Stimulated activated CD8-positive, alpha-beta memory T cell treated with anti-CD3 and anti-CD28 coated beads, Interleukin-12 subunit alpha, Interleukin-12 subunit beta, amount 100 ng/mL, for 4 hours (primary cell): Measurements from ENCODE around the gene ATXN2L.
A peak's percentile ranks its signal among the peaks of the same experiment; 100 is the strongest.
"Not testable (repeated sequence)": the region's sequence is repeated elsewhere in the genome, so short reads cannot be mapped to it uniquely, and the experiment has no call there.

Experiments used
- DNase-seq: peaks from one replicate; pipeline ENCODE4 v3.0.0-alpha.2; 2020; ENCODE audit warnings: low read depth

Gene ATXN2L

DNA sequence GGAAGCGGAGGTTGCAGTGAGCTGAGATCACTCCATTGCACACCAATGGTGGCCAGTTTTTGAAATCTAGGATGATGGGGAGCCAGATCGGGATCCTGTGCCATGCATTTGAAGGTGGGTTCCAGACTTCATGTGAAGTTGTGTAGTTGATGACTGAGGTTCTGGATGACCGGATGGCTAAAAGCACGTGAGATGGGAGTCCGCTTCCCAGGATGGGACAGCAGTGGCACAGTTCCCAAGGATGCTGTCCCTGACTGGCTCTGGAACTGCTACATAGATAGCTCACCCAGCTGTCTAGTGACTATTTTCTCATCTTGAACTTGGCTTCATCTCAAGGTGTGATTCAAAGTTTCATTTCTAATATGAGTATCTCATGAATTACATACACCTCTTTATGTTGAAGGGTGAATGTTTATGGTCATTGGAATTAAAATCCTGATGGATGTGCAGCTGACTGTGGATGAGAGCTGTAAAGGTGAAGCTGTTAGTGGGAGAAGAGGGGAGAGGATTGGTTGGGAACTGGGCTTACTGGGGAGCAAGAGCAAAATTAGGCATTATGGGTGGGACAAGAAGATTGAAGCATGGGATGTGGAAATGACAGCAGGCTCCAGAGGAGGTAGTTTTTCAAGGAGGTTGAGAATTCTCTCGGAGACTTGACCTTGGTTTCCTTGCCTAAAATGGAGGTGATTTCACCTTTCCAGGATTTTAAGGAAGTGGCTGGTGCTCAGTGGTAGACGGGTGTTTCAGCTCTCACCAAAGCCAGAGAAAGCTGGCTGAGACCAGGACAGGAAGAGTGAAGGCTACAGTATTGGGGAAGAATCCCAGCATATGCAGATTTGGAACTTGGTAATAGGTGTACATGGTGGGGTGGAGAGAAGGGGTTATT is 15.1 kb downstream of the ATXN2L start:
- DNase-seq: no peak

DNA sequence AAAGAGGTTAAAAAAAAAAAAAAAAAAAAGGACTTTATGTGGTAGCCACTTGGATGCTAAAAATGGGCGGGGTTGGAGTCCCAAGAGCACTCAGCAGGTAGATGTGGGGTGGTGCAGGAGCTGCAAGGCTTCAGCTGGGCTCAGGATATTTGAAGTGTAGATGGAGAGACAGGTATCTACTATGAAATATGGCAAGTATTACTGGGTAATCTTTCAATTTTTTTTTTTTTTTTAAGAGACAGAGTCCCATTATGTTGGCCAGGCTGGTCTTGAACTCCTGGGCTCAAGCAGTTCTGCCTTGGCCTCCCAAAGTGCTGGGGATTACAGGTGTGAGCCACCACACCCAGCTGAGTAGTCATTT is 15.7 kb downstream of the ATXN2L start:
- no peak for DNase-seq

DNA sequence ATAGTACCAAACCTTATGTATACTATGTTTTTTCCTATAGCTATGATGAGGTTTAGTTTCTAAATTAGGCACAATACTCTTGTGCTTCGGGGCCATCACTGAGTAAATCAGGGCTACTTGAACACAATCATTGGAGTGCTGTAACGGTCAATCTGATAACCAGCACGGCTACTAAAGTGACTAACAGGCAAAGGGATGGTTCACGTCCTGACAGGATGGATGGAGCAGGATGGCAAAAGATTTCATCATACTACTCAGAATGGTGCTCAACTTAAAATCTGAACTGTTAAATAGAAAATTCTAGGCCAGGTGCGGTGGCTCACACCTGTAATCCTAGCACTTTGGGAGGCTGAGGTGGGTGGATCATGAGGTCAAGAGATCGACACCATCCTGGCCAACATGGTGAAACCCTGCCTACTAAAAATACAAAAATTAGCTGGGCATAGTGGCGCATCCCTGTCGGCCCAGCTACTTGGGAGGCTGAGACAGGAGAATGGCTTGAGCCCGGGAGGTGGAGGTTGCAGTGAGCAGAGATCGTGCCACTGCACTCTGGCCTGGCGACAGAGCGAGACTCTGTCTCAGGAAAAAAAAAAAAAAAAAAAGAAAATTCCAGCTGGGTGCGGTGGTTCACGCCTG is 16.3 kb downstream of the ATXN2L start:
- no peak for DNase-seq

DNA sequence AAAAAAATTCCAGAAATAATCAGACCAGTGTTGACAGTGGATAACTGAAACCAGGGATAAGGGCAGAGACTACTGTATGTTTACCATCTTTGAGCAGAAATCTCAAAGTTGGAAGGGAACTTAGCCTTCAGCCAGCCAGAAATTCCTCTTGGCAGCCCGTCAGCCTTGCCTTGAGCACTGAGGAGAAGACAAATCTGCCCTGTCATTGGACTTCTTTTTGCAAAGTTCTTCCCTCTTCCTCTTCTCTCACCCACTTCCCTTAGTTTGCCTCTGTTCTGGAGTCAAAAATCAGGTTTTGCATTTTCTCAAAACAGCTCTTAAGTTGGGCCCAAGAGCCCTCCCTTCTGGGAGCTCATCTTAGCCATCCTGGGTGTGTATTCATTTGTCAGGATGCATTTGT is 17.1 kb downstream of the ATXN2L start:
- no peak for DNase-seq

DNA sequence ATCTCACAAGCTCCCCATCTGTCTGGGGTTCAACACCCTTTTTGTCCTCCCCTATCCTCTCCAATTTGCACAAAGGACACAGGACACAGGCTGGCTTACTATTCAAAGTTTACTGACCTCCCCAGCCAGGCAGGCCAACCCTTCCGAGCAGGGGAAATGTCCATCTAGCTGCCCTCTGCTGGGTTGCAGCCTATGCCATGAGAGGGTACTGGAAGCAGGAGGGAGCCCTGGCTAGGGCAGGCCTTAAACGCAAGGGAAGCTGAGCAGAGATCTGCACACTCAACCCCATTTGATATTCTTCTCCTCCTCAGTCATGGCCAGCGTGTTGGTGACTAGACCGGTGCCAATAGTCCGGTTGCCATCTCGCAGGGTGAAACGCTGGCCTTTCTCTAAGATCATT is 19.9 kb downstream of the ATXN2L start:
- DNase-seq: no peak

DNA sequence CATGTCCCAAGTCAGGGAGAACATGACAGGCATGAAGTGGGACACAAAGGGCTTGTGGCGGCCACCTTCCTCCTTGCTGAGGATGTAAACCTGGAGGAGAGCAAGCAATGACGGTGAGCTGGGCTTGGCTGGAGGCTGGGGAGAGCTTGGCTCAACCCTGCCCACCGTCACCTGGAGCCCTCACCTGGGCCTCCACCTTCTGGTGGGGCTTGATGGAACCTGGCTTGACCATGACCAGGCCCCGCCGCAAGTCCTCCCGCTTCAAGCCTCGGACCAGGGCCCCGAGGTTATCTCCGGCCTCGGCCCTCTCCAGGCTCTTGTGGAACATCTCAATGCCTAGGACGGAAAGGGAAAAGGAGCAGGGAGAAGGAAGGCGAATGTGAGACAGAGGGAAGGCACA is 21.0 kb downstream of the ATXN2L start:
- DNase-seq: no peak

DNA sequence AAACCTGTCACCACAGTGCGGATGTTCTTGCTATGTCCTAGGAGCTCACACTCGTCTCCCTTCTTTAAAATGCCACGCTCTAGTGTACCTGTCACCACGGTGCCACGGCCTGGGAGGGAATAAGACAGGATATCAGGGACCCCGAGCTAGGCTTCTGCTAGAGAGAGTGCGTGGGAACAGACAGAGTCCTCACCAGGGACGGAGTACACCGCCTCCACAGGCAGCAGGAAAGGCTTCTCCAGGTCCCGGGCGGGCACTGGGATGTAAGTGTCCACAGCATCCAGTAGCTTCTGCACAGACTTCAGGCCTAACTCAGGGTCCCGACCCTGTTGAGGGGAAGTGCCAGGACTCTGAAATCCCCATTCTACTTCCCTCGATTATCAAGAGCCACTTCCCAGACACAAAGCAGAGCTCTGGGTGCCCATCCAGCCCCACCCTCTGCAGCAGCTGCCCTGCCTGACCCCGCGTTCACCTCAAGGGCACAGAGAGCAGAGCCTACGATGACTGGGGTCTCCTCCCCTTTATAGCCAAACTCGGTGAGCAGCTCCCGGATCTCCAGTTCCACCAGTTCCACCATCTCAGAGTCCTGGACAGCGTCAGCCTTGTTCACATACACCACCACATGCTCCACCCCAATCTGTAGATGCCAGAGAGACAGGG is 21.6 kb downstream of the ATXN2L start:
- DNase-seq: no peak

DNA sequence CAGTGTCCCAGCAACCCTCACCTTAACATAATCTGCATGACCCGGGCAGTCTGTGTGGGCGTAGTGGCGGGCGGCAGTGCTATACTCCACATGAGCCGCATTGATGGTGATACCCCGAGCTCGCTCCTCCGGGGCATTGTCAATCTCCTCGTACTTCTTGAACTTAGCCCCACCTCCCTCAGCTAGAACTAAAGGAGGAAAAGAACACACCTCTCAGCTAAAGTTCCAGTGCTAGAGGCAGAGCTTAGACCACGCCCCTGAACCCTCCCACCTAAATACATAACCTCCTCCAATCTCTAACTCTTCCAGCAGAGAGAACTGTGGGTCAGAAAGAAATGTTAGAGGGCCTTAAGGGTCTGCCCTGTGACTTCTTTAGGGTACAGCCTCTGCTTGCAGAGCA is 22.5 kb downstream of the ATXN2L start:
- no peak for DNase-seq

DNA sequence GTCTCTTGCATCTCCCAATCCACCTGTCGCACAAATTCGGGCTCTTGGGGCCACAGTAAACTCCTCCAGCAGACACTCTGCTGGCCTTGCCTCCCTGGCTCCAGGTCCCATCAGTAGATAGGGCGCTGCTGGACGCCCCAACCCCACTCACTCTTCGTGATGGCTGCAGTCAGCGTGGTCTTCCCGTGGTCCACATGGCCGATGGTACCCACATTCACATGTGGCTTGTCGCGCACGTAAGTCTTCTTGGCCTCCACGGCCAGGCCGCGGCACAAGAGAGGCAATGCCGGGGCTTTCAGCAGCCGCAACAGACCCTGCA is 22.9 kb downstream of the ATXN2L start:
- DNase-seq: no peak

DNA sequence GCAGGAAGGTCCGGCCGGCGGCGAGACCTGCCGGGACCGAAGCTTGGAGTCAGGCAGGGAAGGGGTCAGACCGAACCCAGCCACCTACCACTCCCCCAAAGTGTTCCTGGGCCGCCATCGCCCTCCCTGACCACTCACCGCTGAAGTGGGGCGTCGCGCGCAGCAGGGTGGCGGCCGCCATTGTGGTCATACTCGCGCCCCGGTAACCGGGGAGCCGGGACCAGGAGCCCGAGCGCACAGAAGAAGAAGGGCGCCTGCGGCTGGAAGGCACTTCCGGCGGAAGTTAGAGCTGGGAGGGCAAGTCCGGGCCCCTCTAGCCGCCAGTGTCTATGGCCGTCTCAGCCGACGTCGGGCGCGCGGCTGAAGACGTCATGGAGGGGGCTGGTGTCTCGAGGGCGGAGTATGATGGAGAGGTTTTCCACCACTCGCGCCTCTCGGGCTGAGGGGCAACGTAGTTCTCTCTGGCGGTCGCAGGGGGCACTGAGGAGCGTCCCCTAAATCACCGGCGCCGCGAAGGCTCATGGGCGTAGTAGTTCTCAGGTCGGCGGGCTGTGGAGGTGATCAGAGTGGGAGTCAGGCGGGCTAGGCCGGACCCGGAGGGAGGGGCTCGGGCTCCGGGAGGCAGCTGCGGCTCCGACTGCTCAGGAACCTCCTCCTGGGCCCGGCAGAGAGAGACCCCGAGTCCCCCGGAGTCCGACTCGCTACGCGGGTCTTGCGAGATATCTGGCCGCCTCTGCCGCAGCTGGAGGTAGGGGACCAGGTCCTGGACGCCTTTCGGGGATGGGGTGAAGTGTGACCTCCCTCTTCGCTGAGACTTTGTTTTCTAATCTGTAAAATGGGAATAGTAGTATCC is 23.5 kb downstream of the ATXN2L start, which contains the start of gene TUFM:
TUFM (minus strand) TSS at position 269 of the 853 bp plus-strand sequence; CDS start at position 190, 79 bp downstream.
- DNase-seq: peak; percentile 96

DNA sequence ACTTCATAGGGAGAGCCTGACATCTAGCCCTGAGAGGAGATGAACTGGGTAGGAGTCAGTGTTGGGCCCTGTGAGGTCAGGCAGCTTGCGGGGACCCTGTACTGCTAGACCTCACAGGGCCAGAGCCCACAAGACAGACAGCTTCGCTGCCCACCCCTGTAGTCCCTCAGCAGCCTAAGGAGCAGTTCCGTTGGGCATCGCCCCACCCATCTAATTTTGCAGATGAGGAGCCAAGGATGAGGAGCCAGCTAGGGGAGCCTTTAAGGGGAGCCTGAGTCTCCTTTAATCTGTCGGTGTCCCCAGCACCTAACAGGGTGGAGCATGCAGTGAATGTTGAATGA is 24.1 kb downstream of the ATXN2L start:
- no peak for DNase-seq

DNA sequence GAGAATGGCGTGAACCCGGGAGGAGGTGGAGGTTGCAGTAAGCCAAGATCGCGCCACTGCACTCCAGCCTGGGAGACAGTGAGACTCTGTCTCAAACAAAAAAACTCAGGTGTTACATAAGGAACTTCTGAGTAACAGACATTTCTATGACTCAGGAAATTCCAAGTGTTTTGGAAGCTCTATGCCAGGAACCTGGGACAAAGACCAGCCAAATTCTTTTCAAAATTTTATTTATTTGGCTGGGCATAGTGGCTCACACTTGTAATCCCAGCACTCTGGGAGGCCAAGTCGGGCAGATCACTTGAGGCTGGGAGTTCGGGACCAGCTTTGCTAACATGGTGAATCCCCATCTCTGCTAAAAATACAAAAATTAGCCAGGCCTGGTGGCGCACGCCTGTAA is 35.6 kb downstream of the ATXN2L start:
- DNase-seq: no peak

DNA sequence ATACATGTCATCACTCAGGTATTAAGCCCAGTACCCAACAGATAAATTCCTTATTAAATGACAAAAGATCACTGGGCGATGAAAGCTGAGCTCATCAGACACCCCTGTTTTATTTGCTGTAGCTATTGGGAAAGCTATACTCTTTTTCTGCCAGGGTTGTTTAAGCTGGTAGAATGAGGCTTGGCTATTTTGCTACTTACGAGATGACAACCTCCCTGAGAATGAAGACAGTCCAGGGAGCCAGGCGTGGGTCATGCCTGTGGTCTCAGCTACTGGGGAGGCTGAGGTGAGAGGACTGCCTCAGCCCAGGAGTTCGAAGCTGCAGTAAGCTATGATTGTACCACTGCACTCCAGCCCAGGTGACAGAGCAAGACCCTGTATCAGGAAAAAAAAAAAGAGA is 36.5 kb downstream of the ATXN2L start:
- DNase-seq: no peak

DNA sequence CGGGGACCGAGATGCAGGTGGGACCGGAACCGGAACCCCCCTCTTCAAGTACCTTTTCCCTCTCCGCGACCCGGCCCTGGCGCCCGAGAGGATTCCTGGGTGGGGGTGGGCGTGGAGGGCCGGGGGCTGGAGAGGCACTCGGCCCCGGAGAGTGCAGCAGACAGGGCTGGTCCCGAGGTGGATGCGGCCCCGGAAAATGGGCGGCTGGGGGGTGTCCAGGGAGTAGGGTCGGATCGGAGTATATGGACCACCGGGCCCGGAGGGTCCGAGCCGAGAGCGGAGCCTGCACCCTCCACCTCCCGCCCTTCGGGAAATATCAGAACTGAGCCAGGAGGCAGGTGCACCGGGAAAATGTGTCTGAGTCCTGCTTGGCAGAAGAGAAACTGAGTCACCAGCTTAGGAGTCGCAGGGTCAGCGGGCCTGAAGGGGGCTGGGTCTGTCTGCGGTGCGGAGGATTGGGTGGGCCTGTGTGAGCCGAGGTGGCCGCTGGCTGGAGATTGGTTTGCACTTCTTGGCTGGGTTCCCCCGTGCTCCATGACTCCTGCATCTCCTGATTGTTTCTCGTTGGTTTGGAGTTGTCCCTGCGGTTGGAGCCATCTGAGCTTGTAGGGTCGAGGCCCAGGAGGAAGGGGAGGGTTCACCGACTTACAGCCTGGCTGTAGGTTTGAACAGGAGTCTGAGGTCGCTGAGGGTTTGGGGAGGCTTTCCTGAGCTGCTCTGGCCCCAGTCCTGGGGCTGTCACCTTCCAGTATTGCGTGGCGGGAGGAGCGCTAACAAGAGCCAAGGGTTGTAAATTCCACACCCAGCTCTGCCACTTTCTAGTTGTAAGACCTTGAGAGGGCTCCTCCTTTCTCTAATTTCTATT is 41.4 kb downstream of the ATXN2L start:
- DNase-seq: no peak

DNA sequence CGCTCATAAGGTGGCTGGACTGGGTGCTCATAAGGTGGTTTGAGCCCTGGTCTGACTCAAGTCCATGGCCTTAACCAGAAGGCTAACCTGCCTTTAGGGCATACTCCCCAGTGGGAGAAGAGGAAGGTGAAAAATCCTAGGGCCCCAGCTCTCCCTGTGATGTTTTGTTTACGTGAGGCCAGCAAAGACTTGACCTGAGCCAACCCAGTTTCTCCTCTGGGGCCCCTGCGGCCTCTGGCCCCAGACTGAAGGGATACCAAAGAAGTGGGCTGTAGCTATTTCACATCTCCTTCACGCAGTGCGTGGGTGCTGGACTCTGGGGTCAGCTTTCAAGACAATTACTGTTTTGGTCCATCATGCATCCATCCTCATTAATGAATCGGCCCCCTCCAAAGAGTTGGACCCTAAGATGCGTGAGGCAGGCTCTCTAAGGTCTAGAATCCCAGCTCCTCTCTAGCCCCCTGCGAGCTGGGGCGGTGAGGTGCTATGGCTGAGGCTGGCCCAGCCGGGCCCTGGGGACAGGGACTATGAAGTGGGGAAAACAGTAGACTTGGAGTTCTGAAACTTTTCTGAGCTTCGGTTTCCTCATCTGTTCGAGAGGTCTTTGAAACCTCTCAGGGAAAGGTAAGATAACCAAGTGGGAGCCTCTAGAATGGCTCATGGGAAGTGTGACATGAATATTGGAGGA is 42.3 kb downstream of the ATXN2L start:
- no peak for DNase-seq

DNA sequence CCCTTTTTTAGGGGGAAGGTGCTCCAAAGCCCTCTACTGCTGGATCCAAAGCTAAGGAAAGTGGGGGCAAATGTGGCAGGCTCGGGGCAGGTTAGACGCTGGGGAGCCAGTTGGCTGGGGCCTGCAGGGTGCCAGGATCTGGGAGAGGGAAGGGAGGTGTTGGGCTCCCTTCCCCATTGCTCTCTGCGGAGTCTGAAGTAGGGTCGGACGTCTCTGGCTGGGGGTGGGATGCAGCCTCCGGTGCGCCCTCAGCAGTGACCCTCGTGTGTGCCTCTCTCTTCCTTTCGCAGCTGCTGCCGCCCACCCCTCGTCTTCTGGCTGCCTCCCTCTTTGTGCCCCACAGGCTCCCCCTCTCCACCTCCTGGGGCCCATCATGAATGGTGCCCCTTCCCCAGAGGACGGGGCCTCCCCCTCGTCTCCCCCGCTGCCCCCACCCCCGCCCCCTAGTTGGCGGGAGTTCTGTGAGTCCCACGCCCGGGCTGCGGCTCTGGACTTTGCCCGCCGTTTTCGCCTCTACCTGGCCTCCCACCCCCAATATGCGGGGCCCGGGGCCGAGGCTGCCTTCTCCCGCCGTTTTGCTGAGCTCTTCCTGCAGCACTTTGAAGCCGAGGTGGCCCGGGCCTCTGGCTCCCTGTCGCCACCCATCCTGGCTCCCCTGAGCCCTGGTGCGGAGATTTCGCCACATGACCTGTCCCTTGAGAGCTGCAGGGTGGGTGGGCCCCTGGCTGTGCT is 43.1 kb downstream of the ATXN2L start:
- no peak for DNase-seq

DNA sequence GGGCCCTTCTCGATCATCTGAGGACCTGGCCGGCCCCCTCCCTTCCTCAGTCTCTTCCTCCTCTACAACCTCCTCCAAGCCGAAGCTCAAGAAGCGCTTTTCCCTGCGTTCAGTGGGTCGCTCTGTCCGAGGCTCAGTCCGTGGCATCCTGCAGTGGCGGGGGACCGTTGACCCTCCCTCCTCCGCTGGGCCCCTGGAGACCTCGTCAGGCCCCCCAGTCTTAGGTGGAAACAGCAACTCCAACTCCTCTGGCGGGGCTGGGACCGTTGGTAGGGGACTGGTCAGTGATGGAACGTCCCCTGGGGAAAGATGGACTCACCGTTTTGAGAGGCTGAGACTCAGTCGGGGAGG is 43.6 kb downstream of the ATXN2L start:
- DNase-seq: no peak

DNA sequence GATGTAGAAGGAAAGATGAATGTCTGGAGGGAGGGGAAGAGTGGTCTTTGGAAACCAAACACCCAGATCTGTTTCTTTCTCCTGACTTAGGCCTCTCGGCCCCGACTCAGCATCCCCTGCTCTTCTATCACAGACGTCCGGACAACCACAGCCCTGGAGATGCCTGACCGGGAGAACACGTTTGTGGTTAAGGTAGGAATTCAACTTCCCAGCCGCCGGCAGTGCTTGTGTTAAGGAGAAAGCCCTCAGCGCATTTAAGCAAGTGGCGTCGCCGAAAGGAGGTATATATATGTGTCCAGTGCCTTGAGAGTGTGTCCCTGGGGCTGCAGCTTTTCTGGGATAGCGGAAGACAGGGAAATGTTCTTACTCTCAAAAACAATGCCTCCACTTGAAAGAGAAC is 44.4 kb downstream of the ATXN2L start:
- DNase-seq: no peak

DNA sequence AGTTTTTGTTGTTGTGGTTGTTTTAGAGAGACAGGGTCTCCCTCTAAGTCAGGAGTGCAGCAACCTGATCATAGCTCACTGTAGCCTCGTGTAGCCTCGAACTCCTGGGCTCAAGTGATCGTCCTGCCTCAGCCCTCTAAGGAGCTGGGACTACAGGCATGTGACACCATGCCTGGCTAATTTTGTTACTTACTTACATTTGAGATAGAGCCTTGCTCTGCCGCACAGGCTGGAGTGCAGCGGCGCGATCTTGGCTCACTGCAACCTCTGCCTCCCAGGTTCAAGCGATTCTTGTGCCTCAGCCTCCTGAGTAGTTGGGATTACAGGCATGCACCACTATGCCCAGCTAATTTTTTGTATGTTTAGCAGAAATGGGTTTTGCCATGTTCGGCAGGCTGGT is 44.8 kb downstream of the ATXN2L start:
- not testable (repeated sequence) for DNase-seq

DNA sequence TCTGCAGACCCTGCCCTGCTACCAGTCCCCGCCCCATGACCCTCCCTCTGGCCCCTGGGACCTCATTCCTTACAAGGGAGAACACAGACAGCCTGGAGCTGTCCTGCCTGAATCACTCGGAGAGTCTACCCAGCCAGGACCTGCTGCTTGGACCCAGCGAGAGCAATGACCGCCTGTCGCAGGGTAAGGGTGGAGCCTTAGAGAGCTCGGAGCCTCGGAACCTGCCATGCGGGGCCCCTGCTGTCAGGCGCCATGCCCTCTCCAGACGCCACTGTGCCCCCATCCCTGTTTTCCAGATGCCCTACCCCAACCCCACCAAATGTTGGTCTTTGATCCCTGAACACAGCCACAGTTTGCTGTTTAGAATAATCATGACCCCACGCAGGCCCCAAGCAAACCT is 46.4 kb downstream of the ATXN2L start:
- DNase-seq: no peak
